K562 (cell line): ENCODE measurements around the gene DNAJB6. TPM values are rescaled to one million over a fixed set of nuclear protein-coding genes. Genes with fewer than 3 reads are reported as not detected.

Experiments used
- ATF7 ChIP-seq: fragments of 450-650 bp; IDR thresholded peaks from 2 replicates; pipeline ENCODE4 v1.7.1; 2014; ENCODE audit warnings: mild to moderate bottlenecking, moderate library complexity
- BRF2 ChIP-seq: IDR thresholded peaks from 3 replicates; pipeline ENCODE4 v1.6.1; 2011; ENCODE audit warnings: borderline replicate concordance, mild to moderate bottlenecking; ENCODE audit not compliant: insufficient read length, insufficient read depth
- DIDO1 ChIP-seq: fragments of 450-650 bp; IDR thresholded peaks from 2 replicates; pipeline ENCODE4 v1.6.1; 2016; ENCODE audit warnings: low read depth, missing biosample characterization, missing genetic modification characterization
- DPF2 ChIP-seq: fragments of 450-650 bp; IDR thresholded peaks from 2 replicates; pipeline ENCODE4 v1.6.1; 2016
- GATAD2A ChIP-seq: fragments of 450-650 bp; IDR thresholded peaks from 2 replicates; pipeline ENCODE4 v1.6.1; 2017
- JUNB ChIP-seq: fragments of 450-650 bp; formaldehyde crosslinking; conservative IDR thresholded peaks from 2 replicates; pipeline ENCODE4 v1.4.0; 2020; ENCODE audit warnings: mild to moderate bottlenecking
- MTA1 ChIP-seq: fragments of 450-650 bp; IDR thresholded peaks from 2 replicates; pipeline ENCODE4 v1.6.1; 2017; ENCODE audit warnings: borderline replicate concordance
- POLR2A ChIP-seq: fragments of 450-650 bp; conservative IDR thresholded peaks from 2 replicates; pipeline ENCODE4 v1.6.1; 2016
- STAT5B ChIP-seq: fragments of 250-450 bp; sonication (Bioruptor Pico); IDR thresholded peaks from 2 replicates; pipeline ENCODE4 v1.8.0; 2021; ENCODE audit warnings: mild to moderate bottlenecking, inconsistent platforms
- ZC3H11A ChIP-seq: IDR thresholded peaks from 2 replicates; pipeline ENCODE4 v1.6.1; 2012; ENCODE audit warnings: low read depth, low read length, improper control_type of control experiment
- ZHX1 ChIP-seq: fragments of 150-350 bp; conservative IDR thresholded peaks from 2 replicates; pipeline ENCODE4 v1.6.1; 2014; ENCODE audit warnings: low read length
- ZNF75A ChIP-seq: fragments of 450-650 bp; formaldehyde crosslinking; IDR thresholded peaks from 2 replicates; pipeline ENCODE4 v1.4.0; 2020; ENCODE audit warnings: mild to moderate bottlenecking
- polyA plus RNA-seq, 8 experiments: library from polyadenylated mRNA; depleted of rRNA in 4 of 8; stranded (reverse) in 5 of 8; unstranded in 3 of 8; fragments of >200 nt; fragmentation: Nextera tagmentation in 2 of 8; fragmentation: Illumina TruSeq in 1 of 8; extraction: Ambion mirVana in 2 of 8; extraction: Trizol in 1 of 8; gene quantifications; 2 replicates each; pipeline versions ENCODE4 v1.2.1 to v1.2.3, GENCODE V29; 2011 to 2014; ENCODE audit warnings: inconsistent platforms in 1 of 8, missing spikeins in 1 of 8
- total RNA-seq, 7 experiments: library from RNA; depleted of rRNA in 6 of 7; stranded (reverse); fragments of >200 nt in 6 of 7; fragmentation: Illumina TruSeq in 2 of 7; extraction: Trizol in 2 of 7; gene quantifications; 2 replicates each; pipeline versions ENCODE4 v1.2.1 to v1.2.3, GENCODE V29; 2011 to 2021; ENCODE audit warnings: low replicate concordance in 1 of 7
- TF ChIP-seq, protein P1 (sequence below), 2 experiments: fragments of 450-650 bp in 1 of 2; sonication (generic) in 1 of 2; formaldehyde crosslinking in 1 of 2; IDR thresholded peaks; 2 replicates each; pipeline versions ENCODE4 v1.7.1 to v1.9.0; 2016 to 2022; ENCODE audit warnings: inconsistent platforms in 1 of 2, mild to moderate bottlenecking in 1 of 2, missing genetic modification reagents in 1 of 2
- TF ChIP-seq, protein P2 (sequence below): fragments of 200-800 bp; sonication (Bioruptor generic); IDR thresholded peaks from 2 replicates; pipeline ENCODE4 v1.6.1; 2017; ENCODE audit warnings: missing genetic modification characterization, missing compliant biosample characterization

Gene DNAJB6
- total and polyA plus RNA-seq, 9 of the 15 experiments (the other 6 are each of a cell fraction or from before 2014, with no cell fraction given): 84.5 to 158 (median 135) TPM

- TF ChIP-seq DIDO1 (0 out of 2 replicates have a peak, but pooled peaks have one; percentile 60), GATAD2A (peak; percentile 90), ATF7 (peak; percentile 94), POLR2A (no peak; the same call in 1 of the 2 replicates), BRF2 (no peak), ZC3H11A (0 out of 2 replicates have a peak, but pooled peaks have one; percentile 59), JUNB (no peak; the same call in 1 of the 2 replicates), ZNF75A (CRISPR knock-in tag) (peak; percentile 77), STAT5B (CRISPR knock-in tag) (no peak), DPF2 (peak; percentile 99), ZHX1 (no peak), MTA1 (peak; percentile 85)
- TF ChIP-seq, protein P1, sequence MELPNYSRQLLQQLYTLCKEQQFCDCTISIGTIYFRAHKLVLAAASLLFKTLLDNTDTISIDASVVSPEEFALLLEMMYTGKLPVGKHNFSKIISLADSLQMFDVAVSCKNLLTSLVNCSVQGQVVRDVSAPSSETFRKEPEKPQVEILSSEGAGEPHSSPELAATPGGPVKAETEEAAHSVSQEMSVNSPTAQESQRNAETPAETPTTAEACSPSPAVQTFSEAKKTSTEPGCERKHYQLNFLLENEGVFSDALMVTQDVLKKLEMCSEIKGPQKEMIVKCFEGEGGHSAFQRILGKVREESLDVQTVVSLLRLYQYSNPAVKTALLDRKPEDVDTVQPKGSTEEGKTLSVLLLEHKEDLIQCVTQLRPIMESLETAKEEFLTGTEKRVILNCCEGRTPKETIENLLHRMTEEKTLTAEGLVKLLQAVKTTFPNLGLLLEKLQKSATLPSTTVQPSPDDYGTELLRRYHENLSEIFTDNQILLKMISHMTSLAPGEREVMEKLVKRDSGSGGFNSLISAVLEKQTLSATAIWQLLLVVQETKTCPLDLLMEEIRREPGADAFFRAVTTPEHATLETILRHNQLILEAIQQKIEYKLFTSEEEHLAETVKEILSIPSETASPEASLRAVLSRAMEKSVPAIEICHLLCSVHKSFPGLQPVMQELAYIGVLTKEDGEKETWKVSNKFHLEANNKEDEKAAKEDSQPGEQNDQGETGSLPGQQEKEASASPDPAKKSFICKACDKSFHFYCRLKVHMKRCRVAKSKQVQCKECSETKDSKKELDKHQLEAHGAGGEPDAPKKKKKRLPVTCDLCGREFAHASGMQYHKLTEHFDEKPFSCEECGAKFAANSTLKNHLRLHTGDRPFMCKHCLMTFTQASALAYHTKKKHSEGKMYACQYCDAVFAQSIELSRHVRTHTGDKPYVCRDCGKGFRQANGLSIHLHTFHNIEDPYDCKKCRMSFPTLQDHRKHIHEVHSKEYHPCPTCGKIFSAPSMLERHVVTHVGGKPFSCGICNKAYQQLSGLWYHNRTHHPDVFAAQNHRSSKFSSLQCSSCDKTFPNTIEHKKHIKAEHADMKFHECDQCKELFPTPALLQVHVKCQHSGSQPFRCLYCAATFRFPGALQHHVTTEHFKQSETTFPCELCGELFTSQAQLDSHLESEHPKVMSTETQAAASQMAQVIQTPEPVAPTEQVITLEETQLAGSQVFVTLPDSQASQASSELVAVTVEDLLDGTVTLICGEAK (IDR thresholded peaks at IDR 0.05): peak; percentile 7; the same call in 1 of the 2 replicates
- TF ChIP-seq, protein P1 (CRISPR knock-in tag; IDR thresholded peaks at IDR 0.05): no peak
- TF ChIP-seq, protein P2, sequence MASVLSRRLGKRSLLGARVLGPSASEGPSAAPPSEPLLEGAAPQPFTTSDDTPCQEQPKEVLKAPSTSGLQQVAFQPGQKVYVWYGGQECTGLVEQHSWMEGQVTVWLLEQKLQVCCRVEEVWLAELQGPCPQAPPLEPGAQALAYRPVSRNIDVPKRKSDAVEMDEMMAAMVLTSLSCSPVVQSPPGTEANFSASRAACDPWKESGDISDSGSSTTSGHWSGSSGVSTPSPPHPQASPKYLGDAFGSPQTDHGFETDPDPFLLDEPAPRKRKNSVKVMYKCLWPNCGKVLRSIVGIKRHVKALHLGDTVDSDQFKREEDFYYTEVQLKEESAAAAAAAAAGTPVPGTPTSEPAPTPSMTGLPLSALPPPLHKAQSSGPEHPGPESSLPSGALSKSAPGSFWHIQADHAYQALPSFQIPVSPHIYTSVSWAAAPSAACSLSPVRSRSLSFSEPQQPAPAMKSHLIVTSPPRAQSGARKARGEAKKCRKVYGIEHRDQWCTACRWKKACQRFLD (CRISPR knock-in tag): peak; percentile 72
These were observed 68.2 kb downstream of the DNAJB6 start (continued) for GRCh38 chr7:157404845-157405481.
